Choroid plexus epithelial cell (primary cell): ENCODE measurements around the gene COL4A3.

Source experiments
- DNase-seq: peaks from one replicate; pipeline ENCODE4 v3.0.0-alpha.2; 2010; ENCODE audit warnings: low read depth
- H3K4me3 ChIP-seq: 2 replicates; pipeline ENCODE4 v1.5.1; 2011; ENCODE audit warnings: low read depth, mild to moderate bottlenecking, control low read depth, low read length, moderate library complexity
- TF ChIP-seq, protein P1 (sequence below): conservative IDR thresholded peaks from 2 replicates; pipeline ENCODE4 v1.5.1; 2011; ENCODE audit warnings: low read depth, mild to moderate bottlenecking, control low read depth, inconsistent platforms, low read length, moderate library complexity

The COL4A3 gene

GRCh38 chr2:227204452-227204851 is 40.0 kb downstream of the COL4A3 start:
- TF ChIP-seq, protein P1, sequence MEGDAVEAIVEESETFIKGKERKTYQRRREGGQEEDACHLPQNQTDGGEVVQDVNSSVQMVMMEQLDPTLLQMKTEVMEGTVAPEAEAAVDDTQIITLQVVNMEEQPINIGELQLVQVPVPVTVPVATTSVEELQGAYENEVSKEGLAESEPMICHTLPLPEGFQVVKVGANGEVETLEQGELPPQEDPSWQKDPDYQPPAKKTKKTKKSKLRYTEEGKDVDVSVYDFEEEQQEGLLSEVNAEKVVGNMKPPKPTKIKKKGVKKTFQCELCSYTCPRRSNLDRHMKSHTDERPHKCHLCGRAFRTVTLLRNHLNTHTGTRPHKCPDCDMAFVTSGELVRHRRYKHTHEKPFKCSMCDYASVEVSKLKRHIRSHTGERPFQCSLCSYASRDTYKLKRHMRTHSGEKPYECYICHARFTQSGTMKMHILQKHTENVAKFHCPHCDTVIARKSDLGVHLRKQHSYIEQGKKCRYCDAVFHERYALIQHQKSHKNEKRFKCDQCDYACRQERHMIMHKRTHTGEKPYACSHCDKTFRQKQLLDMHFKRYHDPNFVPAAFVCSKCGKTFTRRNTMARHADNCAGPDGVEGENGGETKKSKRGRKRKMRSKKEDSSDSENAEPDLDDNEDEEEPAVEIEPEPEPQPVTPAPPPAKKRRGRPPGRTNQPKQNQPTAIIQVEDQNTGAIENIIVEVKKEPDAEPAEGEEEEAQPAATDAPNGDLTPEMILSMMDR: no peak
- no peak overlapping the region for H3K4me3 ChIP-seq
- no peak for DNase-seq

- TF ChIP-seq, protein P1: no peak
- DNase-seq: no peak
- H3K4me3 ChIP-seq: no peak overlapping the region
Observed at GRCh38 chr2:227205701-227206100, 41.3 kb downstream of the COL4A3 start.

- H3K4me3 ChIP-seq: no peak overlapping the region
- TF ChIP-seq, protein P1: no peak
- no peak for DNase-seq
Observed at GRCh38 chr2:227206406-227206805, 42.0 kb downstream of the COL4A3 start.

- TF ChIP-seq, protein P1: no peak
- DNase-seq: no peak
- no peak overlapping the region for H3K4me3 ChIP-seq
Observed at GRCh38 chr2:227207573-227207972, 43.1 kb downstream of the COL4A3 start.

DNA sequence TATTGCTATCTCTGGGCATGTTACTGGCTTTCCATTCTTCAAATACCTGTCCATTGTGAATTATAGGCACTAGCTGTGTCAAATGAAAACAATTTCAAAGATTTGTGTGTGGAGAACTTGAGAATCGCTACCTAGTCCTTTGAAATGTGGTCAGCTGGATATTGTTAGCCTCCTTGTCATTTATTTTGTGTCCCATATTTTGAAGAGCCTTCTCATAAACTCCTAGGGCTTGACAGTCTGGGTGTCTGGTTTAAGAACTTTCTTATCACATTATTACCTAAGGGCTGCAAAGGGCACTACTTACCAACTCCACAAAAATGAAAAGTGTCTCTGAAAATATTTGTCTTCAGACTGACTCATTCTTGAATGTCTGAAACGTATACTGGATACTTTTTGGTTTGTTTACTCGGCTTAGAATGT is 50.2 kb downstream of the COL4A3 start:
- no peak overlapping the region for H3K4me3 ChIP-seq
- peak; percentile 57 for DNase-seq
- TF ChIP-seq, protein P1: no peak

DNA sequence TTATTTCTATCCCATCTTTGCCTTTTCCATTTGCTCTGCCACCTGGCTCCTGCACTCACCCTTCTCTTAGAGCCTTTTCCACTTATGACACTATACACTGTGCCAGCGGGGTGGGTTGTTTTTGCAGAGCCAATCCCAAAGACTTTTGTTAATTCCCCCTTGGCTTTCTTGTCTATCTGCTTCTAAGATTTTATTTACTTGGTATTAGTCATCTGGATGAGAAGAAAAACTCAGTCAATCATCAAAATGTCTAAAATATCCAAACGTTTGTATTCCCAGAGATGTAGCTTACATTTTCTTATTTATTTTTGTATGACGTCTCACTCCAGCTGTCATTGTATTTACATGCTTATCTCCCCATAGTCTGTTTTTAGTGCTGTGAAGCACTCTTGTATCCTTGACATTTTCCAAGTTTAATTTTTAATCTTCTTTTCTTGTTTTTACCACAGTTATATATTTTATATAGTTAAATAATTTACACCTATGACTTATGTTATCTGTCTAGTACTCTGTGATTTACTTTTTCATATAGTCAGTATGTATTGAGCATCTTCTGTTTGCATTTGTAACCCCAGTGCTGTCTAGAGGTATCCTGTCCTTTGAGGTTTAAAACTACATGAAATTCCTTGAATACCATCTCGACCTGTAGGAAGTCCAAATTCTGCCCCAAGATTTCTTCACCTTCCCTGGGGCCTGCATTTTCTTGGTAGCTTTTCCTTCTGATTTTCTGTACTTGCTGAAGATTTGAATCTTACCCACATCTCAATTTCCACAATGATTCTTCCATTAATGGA is 55.1 kb downstream of the COL4A3 start:
- TF ChIP-seq, protein P1: no peak
- DNase-seq: no peak
- no peak overlapping the region for H3K4me3 ChIP-seq

DNA sequence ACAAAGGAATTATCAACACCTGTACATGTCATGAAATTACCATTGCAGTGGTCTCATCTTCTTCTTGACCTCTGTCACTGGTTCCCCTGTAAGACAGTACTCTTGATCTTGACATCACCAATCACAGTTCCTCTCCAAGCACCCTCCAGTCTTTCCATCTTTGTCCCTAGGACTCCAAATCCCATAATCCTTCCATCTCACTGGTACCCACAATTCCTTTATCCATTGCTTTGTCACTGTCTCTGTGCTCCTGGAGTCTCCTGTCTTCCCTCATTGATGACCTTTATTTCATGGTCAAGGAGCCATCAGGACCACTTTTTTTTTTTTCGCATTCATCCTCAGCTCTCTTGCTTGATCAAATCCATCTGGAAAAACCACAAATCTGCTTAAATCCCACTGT is 56.7 kb downstream of the COL4A3 start:
- no peak overlapping the region for H3K4me3 ChIP-seq
- TF ChIP-seq, protein P1: no peak
- no peak for DNase-seq
